ENCODE results near the gene IL1A. TPM values are rescaled to one million over a fixed set of nuclear protein-coding genes. Genes with fewer than 3 reads are reported as not detected.

The IL1A gene
- total and polyA plus RNA-seq, 2 donors (not counting 3 experiments of a cell fraction or from before 2014, with no cell fraction given) = 0.29 to 1.4 TPM

DNA sequence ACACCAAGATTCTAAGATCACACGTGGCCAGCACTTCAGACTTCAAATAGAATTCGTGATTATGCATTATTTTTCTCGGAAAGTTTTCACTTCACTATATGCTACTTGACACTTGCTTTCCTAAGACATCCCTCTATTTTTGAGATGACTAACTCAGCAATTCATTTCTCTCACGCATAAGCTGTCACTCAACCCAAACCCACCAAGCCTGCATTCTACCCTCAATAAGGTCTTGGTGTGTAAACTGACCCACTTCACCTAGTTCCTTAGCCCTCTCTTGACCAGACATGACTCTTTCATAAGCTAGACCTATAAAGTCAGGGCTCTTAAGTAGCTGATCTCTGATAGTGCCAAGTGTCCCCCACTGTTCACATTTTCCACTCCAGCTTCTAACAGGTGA is 31.6 kb downstream of the IL1A start:
- TF ChIP-seq, protein P1, sequence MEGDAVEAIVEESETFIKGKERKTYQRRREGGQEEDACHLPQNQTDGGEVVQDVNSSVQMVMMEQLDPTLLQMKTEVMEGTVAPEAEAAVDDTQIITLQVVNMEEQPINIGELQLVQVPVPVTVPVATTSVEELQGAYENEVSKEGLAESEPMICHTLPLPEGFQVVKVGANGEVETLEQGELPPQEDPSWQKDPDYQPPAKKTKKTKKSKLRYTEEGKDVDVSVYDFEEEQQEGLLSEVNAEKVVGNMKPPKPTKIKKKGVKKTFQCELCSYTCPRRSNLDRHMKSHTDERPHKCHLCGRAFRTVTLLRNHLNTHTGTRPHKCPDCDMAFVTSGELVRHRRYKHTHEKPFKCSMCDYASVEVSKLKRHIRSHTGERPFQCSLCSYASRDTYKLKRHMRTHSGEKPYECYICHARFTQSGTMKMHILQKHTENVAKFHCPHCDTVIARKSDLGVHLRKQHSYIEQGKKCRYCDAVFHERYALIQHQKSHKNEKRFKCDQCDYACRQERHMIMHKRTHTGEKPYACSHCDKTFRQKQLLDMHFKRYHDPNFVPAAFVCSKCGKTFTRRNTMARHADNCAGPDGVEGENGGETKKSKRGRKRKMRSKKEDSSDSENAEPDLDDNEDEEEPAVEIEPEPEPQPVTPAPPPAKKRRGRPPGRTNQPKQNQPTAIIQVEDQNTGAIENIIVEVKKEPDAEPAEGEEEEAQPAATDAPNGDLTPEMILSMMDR (IDR thresholded peaks at IDR 0.05; ENCODE audit: extremely low read depth in 1 of 2, insufficient read depth in 1 of 2, low read depth in 1 of 2, low read length in 2 of 2) = no peak
- no peak for TF ChIP-seq GATA2 (IDR thresholded peaks at IDR 0.05; ENCODE audit: insufficient read depth, insufficient read length, low read depth, low read length)
- no peak for TF ChIP-seq MYC (IDR thresholded peaks at IDR 0.05; ENCODE audit: low read depth, low read length)
- no peak for TF ChIP-seq FOS (IDR thresholded peaks at IDR 0.05; ENCODE audit: borderline replicate concordance, insufficient read depth, low read length)
- dilution Hi-C loops (cut with MboI; ENCODE audit: extremely low pct_ligation_motif_present, low sequenced_read_pairs) (loop anchor here (25.0 kb wide), 1 partner anchor 185 kb away; no protein-coding TSS in a partner anchor), intact Hi-C loops (cut with micrococcal nuclease) (no loop called here)
- Histone ChIP-seq H3K27ac (ENCODE audit: insufficient read depth, low read depth, low read length) (no peak overlapping the region), H3K4me3 (replicated peaks in 1 of 3; ENCODE audit: insufficient read depth in 1 of 3, low read depth in 1 of 3, low read length in 3 of 3) (no peak overlapping the region), H2AFZ (ENCODE audit: low read depth, low read length) (no peak overlapping the region), H3K27me3 (ENCODE audit: control insufficient read depth in 2 of 2, insufficient read depth in 2 of 2, low read length in 2 of 2) (no peaks in the 10 kb centered on the region), H4K20me1 (replicated peaks; ENCODE audit: control insufficient read depth, extremely low read depth, insufficient read depth, low read length) (no peaks in the 10 kb centered on the region), H3K36me3 (ENCODE audit: control insufficient read depth in 2 of 2, extremely low read depth in 1 of 2, insufficient read depth in 2 of 2, low read length in 2 of 2) (peaks cover 0 to 12% of the 10 kb centered on the region in 2 experiments), H3K4me2 (ENCODE audit: insufficient read depth, low read length) (no peak overlapping the region), H3K79me2 (ENCODE audit: control insufficient read depth, insufficient read depth, low read length) (peaks cover 46% of the 10 kb centered on the region), H3K9me3 (replicated peaks; ENCODE audit: control insufficient read depth, insufficient read depth, low read length) (no peaks in the 10 kb centered on the region), H3K9ac (replicated peaks; ENCODE audit: extremely low read depth, insufficient read depth, low read length) (no peak overlapping the region), H3K9me1 (replicated peaks; ENCODE audit: control insufficient read depth, extremely low read depth, insufficient read depth, low read length) (no peaks in the 10 kb centered on the region), H3K4me1 (ENCODE audit: control insufficient read depth, extremely low read depth, insufficient read depth, low read length) (no peaks in the 10 kb centered on the region)
- CTCF ChIA-PET = interaction anchor here (0.7 to 9.5 kb wide), 5 partner anchors 59 to 206 kb away, joined by 3 to 410 read pairs (median 5); no protein-coding TSS in a partner anchor
- BruUV-seq (replicated peaks) = no TSS peak
- FAIRE-seq = no peak
- DNase-seq (ENCODE audit: low read depth, low spot score) = no peak
- POLR2A ChIA-PET = no interaction called here

All from endothelial cell of umbilical vein (primary cell).